Panc1 (cell line): ENCODE data around the gene RAPGEF1. TPM values are rescaled to one million over a fixed set of nuclear protein-coding genes. Genes with fewer than 3 reads are reported as not detected.

Experiments
- ATAC-seq: fragments of 200-7000 bp; cut with Tn5 transposase; 2 replicates; pipeline ENCODE4 v1.9.1; 2020; ENCODE audit warnings: mild to moderate bottlenecking, moderate library complexity
- BruUV-seq: library from RNA; stranded (reverse); fragments of 400-500 nt; replicated peaks from 2 replicates; lab custom pipeline; 2021; lab: Mats Ljungman, UMichigan
- CTCF ChIA-PET: fragments of 300-600 bp; sonication (Branson Sonifier 250); formaldehyde crosslinking; loops from one replicate; lab custom pipeline; 2022; ENCODE audit warnings: antibody characterized with exemption; lab: Charles Lee
- POLR2A ChIA-PET: fragments of 300-600 bp; sonication (Branson Sonifier 250); formaldehyde crosslinking; loops from one replicate; lab custom pipeline; 2022; ENCODE audit warnings: antibody characterized with exemption; lab: Charles Lee
- DNase-seq: peaks from one replicate; pipeline ENCODE4 v3.0.0-alpha.2; 2010; ENCODE audit warnings: low read depth, low spot score
- H3K27ac ChIP-seq: 2 replicates; pipeline ENCODE4 v1.5.1; 2011; ENCODE audit warnings: mild to moderate bottlenecking, low read length, inconsistent platforms
- H3K27me3 ChIP-seq: fragments of 200-500 bp; sonication (Bioruptor generic); 2 replicates; pipeline ENCODE4 v1.6.0; 2014; ENCODE audit warnings: low read length, inconsistent platforms; ENCODE audit not compliant: control insufficient read depth, insufficient read depth
- H3K36me3 ChIP-seq: fragments of 200-500 bp; sonication (Bioruptor generic); 2 replicates; pipeline ENCODE4 v1.5.1; 2014; ENCODE audit warnings: inconsistent platforms, mild to moderate bottlenecking, low read length, moderate library complexity; ENCODE audit not compliant: control insufficient read depth, insufficient read depth
- H3K4me1 ChIP-seq: 2 replicates; pipeline ENCODE4 v1.5.1; 2011; ENCODE audit warnings: inconsistent platforms, mild to moderate bottlenecking, low read length, moderate library complexity; ENCODE audit not compliant: control insufficient read depth, insufficient read depth
- H3K4me3 ChIP-seq, 2 experiments: 2 replicates each; pipeline ENCODE4 v1.5.1; 2011 to 2012; ENCODE audit warnings: low read depth in 2 of 2, low read length in 2 of 2, mild to moderate bottlenecking in 2 of 2, inconsistent platforms in 1 of 2, moderate library complexity in 1 of 2
- H3K9me3 ChIP-seq: fragments of 200-500 bp; sonication (Bioruptor generic); 2 replicates; pipeline ENCODE4 v1.5.1; 2014; ENCODE audit warnings: low read depth, mild to moderate bottlenecking, inconsistent platforms, low read length, moderate library complexity; ENCODE audit not compliant: control insufficient read depth, insufficient read depth
- POLR2AphosphoS5 ChIP-seq: IDR thresholded peaks from 2 replicates; pipeline ENCODE4 v1.6.1; 2012; ENCODE audit warnings: mild to moderate bottlenecking, low read depth, low read length, moderate library complexity
- SIN3A ChIP-seq: IDR thresholded peaks from 2 replicates; pipeline ENCODE4 v1.6.1; 2012; ENCODE audit warnings: low read depth, mild to moderate bottlenecking, low read length, moderate library complexity, borderline replicate concordance; ENCODE audit not compliant: insufficient read depth
- TCF7L2 ChIP-seq: IDR thresholded peaks from 2 replicates; pipeline ENCODE4 v1.6.1; 2011; ENCODE audit warnings: mild to moderate bottlenecking, low read depth, low read length, inconsistent platforms
- in situ Hi-C: cut with HindIII; loops from 2 replicates; pipeline ENCODE4 v1.10.0; 2016; ENCODE audit warnings: low sequenced_read_pairs, low pct_unique_long_range_greater_than_20kb
- intact Hi-C: fragments of 100-400 bp; cut with micrococcal nuclease; formaldehyde crosslinking; loops from one replicate; pipeline ENCODE4 v1.10.0; 2022; ENCODE audit not compliant: unreplicated experiment
- total RNA-seq: library from RNA; stranded (reverse); gene quantifications from one replicate; pipeline ENCODE4 v1.2.1, GENCODE V29; 2021; ENCODE audit not compliant: unreplicated experiment
- TF ChIP-seq, protein P1 (sequence below): fragments of 450-650 bp; IDR thresholded peaks from 2 replicates; pipeline ENCODE4 v1.5.1; 2017; ENCODE audit warnings: mild to moderate bottlenecking
- TF ChIP-seq, protein P2 (sequence below), 2 experiments: IDR thresholded peaks; 2 replicates each; pipeline ENCODE4 v1.6.1; 2011 to 2012; ENCODE audit warnings: low read depth in 2 of 2, control low read depth in 1 of 2, low read length in 1 of 2, mild to moderate bottlenecking in 1 of 2, moderate library complexity in 1 of 2; ENCODE audit not compliant: insufficient read depth in 1 of 2

RAPGEF1 gene
- total RNA-seq, 1 experiment from 2014 or later = 86.8 TPM

DNA sequence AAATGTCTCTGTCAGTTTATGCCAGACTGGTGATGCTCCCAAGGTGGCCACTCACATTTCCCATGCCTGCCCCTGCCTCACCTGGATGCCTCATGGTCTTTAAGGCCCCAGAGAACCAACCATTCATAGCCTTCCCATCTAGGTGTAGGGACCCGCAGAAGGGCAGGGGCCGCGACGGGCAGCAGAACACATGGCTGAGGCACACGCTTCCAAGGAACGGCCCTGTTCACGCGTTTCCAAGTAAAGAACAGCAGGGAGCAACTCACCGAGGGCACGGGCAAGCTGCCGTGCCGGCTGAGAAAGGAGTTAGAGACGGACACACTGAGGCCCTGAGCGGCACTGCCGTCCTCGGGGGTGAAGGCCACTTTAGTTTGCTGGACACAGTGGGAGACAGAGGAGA lies 121.1 kb downstream of the RAPGEF1 start:
- intact Hi-C loops (no loop called here), in situ Hi-C loops (no loop called here)
- DNase-seq (no peak), ATAC-seq (no peak)
- no peaks in the 10 kb centered on the region for H3K4me1 ChIP-seq
- no TSS peak for BruUV-seq
- TF ChIP-seq, protein P1, sequence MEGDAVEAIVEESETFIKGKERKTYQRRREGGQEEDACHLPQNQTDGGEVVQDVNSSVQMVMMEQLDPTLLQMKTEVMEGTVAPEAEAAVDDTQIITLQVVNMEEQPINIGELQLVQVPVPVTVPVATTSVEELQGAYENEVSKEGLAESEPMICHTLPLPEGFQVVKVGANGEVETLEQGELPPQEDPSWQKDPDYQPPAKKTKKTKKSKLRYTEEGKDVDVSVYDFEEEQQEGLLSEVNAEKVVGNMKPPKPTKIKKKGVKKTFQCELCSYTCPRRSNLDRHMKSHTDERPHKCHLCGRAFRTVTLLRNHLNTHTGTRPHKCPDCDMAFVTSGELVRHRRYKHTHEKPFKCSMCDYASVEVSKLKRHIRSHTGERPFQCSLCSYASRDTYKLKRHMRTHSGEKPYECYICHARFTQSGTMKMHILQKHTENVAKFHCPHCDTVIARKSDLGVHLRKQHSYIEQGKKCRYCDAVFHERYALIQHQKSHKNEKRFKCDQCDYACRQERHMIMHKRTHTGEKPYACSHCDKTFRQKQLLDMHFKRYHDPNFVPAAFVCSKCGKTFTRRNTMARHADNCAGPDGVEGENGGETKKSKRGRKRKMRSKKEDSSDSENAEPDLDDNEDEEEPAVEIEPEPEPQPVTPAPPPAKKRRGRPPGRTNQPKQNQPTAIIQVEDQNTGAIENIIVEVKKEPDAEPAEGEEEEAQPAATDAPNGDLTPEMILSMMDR = no peak
- TF ChIP-seq POLR2AphosphoS5 = no peak
- TF ChIP-seq SIN3A = no peak
- TF ChIP-seq TCF7L2 = no peak
- TF ChIP-seq, protein P2, sequence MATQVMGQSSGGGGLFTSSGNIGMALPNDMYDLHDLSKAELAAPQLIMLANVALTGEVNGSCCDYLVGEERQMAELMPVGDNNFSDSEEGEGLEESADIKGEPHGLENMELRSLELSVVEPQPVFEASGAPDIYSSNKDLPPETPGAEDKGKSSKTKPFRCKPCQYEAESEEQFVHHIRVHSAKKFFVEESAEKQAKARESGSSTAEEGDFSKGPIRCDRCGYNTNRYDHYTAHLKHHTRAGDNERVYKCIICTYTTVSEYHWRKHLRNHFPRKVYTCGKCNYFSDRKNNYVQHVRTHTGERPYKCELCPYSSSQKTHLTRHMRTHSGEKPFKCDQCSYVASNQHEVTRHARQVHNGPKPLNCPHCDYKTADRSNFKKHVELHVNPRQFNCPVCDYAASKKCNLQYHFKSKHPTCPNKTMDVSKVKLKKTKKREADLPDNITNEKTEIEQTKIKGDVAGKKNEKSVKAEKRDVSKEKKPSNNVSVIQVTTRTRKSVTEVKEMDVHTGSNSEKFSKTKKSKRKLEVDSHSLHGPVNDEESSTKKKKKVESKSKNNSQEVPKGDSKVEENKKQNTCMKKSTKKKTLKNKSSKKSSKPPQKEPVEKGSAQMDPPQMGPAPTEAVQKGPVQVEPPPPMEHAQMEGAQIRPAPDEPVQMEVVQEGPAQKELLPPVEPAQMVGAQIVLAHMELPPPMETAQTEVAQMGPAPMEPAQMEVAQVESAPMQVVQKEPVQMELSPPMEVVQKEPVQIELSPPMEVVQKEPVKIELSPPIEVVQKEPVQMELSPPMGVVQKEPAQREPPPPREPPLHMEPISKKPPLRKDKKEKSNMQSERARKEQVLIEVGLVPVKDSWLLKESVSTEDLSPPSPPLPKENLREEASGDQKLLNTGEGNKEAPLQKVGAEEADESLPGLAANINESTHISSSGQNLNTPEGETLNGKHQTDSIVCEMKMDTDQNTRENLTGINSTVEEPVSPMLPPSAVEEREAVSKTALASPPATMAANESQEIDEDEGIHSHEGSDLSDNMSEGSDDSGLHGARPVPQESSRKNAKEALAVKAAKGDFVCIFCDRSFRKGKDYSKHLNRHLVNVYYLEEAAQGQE (IDR thresholded peaks at IDR 0.05; ENCODE audit: insufficient read depth in 1 of 2, low read depth in 2 of 2, low read length in 1 of 2) = no peak
- H3K27me3 ChIP-seq = no peaks in the 10 kb centered on the region
- no peaks in the 10 kb centered on the region; the same call in 1 of the 2 replicates for H3K36me3 ChIP-seq
- no peak overlapping the region for H3K4me3 ChIP-seq
- H3K27ac ChIP-seq = no peak overlapping the region
- POLR2A ChIA-PET = no interaction called here
- no peaks in the 10 kb centered on the region for H3K9me3 ChIP-seq
- CTCF ChIA-PET = no interaction called here

DNA sequence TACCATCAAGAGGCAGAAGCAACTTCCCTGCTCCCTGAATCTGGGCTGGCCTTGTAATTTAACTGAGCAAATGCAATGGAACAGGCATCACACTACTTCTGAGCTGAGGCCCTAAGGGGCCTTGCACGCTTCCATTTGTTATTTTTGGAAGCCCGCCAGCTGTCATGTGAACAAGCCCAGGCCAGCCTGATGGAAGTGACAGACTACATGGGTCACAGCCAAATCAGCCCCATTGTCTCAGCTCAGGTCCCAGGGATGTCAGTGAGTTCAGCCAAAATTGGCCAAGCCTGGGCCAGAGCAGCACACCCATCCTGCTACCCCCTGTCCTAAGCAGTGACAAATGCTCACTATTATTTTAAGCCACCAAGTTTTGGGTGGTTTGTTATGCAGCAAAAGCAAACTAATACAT lies 121.8 kb downstream of the RAPGEF1 start:
- H3K9me3 ChIP-seq = no peaks in the 10 kb centered on the region
- in situ Hi-C loops (no loop called here), intact Hi-C loops (no loop called here)
- no peaks in the 10 kb centered on the region for H3K27me3 ChIP-seq
- no peak for DNase-seq
- BruUV-seq = no TSS peak
- ChIA-PET CTCF (no interaction called here), POLR2A (interaction anchor here (0.8 kb wide), 1 partner anchor 47 kb away, joined by 3 read pairs; no protein-coding TSS in a partner anchor)
- ATAC-seq = no peak
- no peaks in the 10 kb centered on the region; the same call in 1 of the 2 replicates for H3K36me3 ChIP-seq
- no peak overlapping the region for H3K27ac ChIP-seq
- TF ChIP-seq TCF7L2 = no peak
- TF ChIP-seq, protein P1 = no peak
- TF ChIP-seq, protein P2 (IDR thresholded peaks at IDR 0.05; ENCODE audit: insufficient read depth in 1 of 2, low read depth in 2 of 2, low read length in 1 of 2) = no peak
- no peak for TF ChIP-seq POLR2AphosphoS5
- TF ChIP-seq SIN3A = no peak
- no peaks in the 10 kb centered on the region for H3K4me1 ChIP-seq
- no peak overlapping the region for H3K4me3 ChIP-seq
